Measurements from ENCODE around the gene RPGRIP1L.

The RPGRIP1L gene

DNA sequence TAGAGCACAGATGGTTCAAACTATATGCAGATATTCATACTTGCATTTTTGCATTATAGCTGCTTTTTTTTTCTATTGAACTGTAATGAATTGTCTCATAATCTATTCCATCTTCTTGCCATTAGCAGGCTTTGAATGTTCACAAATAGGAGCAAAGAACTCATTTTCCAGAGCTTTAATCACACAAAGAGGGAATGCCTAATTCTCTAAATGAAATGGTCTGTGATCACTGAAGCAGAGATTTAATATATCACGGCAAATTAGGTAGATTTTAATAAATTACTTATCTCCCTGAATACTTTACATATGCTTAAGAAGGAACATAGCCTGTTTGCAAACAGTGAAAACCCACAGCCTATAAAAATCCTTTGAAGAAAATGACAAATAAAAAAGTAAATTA lies 103.0 kb downstream of the RPGRIP1L start:
- H3K4me3 ChIP-seq (ENCODE audit: low read depth in 1 of 2, low read length in 2 of 2) = no peak overlapping the region
- H3K27ac ChIP-seq (ENCODE audit: low read length) = no peak overlapping the region
- no peaks in the 10 kb centered on the region for H3K9me3 ChIP-seq (ENCODE audit: control insufficient read depth in 1 of 2, low read length in 2 of 2)
- no peaks in the 10 kb centered on the region for H3K4me1 ChIP-seq (ENCODE audit: control insufficient read depth in 1 of 2, insufficient read depth in 2 of 2, low read length in 2 of 2)
- peaks cover 0 to 13% of the 10 kb centered on the region in 2 donors for H3K36me3 ChIP-seq (ENCODE audit: control insufficient read depth in 1 of 2, insufficient read depth in 2 of 2, low read length in 2 of 2)
- no peaks in the 10 kb centered on the region for H3K27me3 ChIP-seq (ENCODE audit: low read depth, low read length)

DNA sequence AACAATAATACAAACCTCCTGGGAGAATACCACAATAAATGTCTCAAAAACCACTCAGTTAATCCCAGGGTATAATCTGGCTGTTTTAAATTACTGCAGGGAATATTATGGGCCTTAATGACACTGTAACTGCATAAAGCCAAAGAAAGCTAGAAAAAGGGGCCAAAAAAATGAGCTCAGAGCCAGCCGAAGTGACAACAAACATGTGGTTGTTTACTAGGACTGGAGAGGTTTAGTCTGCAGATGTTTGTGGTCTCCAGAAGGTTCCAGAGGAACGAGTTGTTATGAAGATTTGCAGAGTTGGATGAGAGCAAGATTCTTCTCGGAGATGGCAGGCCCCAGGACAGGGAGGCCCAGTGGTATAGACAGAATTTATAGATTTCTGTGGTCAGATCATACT lies 103.5 kb downstream of the RPGRIP1L start:
- H3K27ac ChIP-seq (ENCODE audit: low read length) = no peak overlapping the region
- H3K36me3 ChIP-seq (ENCODE audit: control insufficient read depth in 1 of 2, insufficient read depth in 2 of 2, low read length in 2 of 2) = peaks cover 0 to 8% of the 10 kb centered on the region in 2 donors
- peaks cover 0 to 4% of the 10 kb centered on the region in 2 donors for H3K9me3 ChIP-seq (ENCODE audit: control insufficient read depth in 1 of 2, low read length in 2 of 2)
- no peaks in the 10 kb centered on the region for H3K4me1 ChIP-seq (ENCODE audit: control insufficient read depth in 1 of 2, insufficient read depth in 2 of 2, low read length in 2 of 2)
- H3K27me3 ChIP-seq (ENCODE audit: low read depth, low read length) = no peaks in the 10 kb centered on the region
- no peak overlapping the region for H3K4me3 ChIP-seq (ENCODE audit: low read depth in 1 of 2, low read length in 2 of 2)

DNA sequence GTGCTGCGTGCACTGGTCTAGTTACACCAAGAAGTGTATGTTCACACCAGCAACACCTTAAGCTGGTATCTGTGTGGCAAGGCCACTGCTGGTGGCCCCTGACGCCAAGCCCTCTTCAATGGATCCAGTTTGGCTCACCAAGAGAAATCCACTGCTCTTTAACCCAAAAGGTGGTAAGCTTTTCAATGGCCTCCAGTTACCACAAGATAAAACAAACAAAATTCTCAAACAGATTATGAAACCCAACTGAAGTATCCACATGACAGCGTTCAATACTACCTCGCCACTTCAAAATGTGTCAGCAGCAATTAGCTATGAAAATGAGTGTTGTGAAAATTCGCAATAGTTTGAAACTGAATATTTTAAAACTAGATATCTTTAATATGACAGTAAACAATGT lies 104.1 kb downstream of the RPGRIP1L start:
- peaks cover 0 to 7% of the 10 kb centered on the region in 2 donors for H3K36me3 ChIP-seq (ENCODE audit: control insufficient read depth in 1 of 2, insufficient read depth in 2 of 2, low read length in 2 of 2)
- H3K27me3 ChIP-seq (ENCODE audit: low read depth, low read length) = no peaks in the 10 kb centered on the region
- H3K9me3 ChIP-seq (ENCODE audit: control insufficient read depth in 1 of 2, low read length in 2 of 2) = peaks cover 0 to 9% of the 10 kb centered on the region in 2 donors
- H3K27ac ChIP-seq (ENCODE audit: low read length) = no peak overlapping the region
- no peak overlapping the region for H3K4me3 ChIP-seq (ENCODE audit: low read depth in 1 of 2, low read length in 2 of 2)
- no peaks in the 10 kb centered on the region for H3K4me1 ChIP-seq (ENCODE audit: control insufficient read depth in 1 of 2, insufficient read depth in 2 of 2, low read length in 2 of 2)

DNA sequence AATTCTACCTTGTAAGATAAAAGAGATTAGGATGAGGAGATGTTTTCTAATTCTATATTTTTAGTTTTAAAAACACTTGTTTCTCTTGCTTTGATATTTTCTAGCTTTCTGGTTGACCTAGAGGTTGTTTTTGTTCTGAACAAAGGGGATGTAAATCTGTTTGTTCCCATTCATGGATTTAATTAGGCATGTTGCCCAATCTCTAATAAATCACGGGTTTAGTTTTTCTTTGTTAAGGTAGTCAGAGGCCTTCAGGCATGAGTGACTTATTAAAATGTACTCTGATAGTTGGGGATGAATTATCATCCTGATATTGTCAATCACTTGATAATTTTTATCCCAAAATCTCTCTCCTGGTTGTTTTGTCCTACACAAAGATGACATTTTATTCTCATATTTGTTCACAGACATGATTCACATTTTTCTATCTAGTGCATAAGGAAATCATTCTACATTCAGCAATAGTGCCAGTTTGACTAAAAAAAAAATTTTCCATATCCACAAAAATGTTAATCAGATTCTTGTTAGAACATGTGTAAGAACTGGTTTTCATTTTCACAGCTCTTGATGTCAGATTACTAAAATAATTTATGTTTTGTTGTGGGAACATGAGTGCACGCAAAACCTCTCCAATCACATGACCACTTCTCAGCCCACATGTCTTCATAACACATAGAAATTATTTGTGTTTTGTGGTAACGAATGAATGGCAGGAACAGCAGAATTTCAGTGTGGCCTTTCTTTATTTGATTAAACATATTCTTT lies 105.0 kb downstream of the RPGRIP1L start:
- no peak overlapping the region for H3K27ac ChIP-seq (ENCODE audit: low read length)
- H3K36me3 ChIP-seq (ENCODE audit: control insufficient read depth in 1 of 2, insufficient read depth in 2 of 2, low read length in 2 of 2) = peaks cover 0 to 7% of the 10 kb centered on the region in 2 donors
- H3K9me3 ChIP-seq (ENCODE audit: control insufficient read depth in 1 of 2, low read length in 2 of 2) = peaks cover 0 to 9% of the 10 kb centered on the region in 2 donors
- H3K4me3 ChIP-seq (ENCODE audit: low read depth in 1 of 2, low read length in 2 of 2) = no peak overlapping the region
- no peaks in the 10 kb centered on the region for H3K4me1 ChIP-seq (ENCODE audit: control insufficient read depth in 1 of 2, insufficient read depth in 2 of 2, low read length in 2 of 2)
- H3K27me3 ChIP-seq (ENCODE audit: low read depth, low read length) = no peaks in the 10 kb centered on the region

DNA sequence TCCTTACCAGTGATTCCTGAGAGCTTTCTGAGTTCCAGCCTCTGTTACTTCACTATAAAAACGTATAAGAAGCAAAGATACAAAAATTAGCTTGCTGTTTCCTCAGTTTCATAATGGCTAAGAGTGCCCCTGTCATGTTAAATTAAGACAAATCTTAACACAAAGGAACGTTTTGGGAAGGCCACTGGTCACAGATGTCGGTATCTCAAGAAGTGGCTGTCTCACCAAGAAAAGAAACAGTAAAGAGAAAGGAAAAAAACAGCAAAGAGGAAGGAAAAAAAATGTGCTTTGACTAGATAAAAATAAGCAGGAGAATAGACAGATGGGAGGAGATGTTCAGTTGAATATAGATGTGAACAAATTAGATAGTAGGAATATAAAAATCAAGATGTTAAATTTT lies 105.9 kb downstream of the RPGRIP1L start:
- Histone ChIP-seq H3K27ac (ENCODE audit: low read length) (no peak overlapping the region), H3K4me1 (ENCODE audit: control insufficient read depth in 1 of 2, insufficient read depth in 2 of 2, low read length in 2 of 2) (no peaks in the 10 kb centered on the region), H3K27me3 (ENCODE audit: low read depth, low read length) (no peaks in the 10 kb centered on the region), H3K9me3 (ENCODE audit: control insufficient read depth in 1 of 2, low read length in 2 of 2) (peaks cover 0 to 9% of the 10 kb centered on the region in 2 donors), H3K36me3 (ENCODE audit: control insufficient read depth in 1 of 2, insufficient read depth in 2 of 2, low read length in 2 of 2) (peaks cover 0 to 7% of the 10 kb centered on the region in 2 donors), H3K4me3 (ENCODE audit: low read depth in 1 of 2, low read length in 2 of 2) (no peak overlapping the region)

DNA sequence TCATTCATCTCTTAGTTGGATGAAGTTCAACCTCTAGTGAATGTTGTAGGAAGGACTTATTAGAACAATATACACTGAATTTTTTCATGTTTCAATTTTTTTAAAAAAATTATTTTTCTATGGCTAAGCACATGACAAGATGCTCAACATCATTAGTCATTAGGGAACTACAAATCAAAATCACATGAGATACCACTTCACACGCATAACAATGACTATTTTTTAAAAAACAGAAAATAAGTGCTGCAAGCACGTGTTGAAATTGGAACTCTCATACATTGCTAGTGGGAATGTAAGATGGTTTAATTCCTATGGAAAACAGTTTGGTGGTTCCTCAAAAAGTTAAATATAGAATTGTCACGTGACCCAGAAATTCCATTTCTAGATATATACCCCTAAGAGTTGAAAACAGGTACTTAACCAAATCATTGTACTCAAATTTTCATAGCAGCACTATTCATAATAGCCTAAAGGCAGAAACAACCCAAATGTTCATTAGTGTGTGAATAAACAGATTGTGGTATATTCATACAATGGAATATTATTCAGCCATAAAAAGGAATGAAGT lies 115.5 kb downstream of the RPGRIP1L start:
- Histone ChIP-seq H3K4me1 (ENCODE audit: control insufficient read depth in 1 of 2, insufficient read depth in 2 of 2, low read length in 2 of 2) (no peaks in the 10 kb centered on the region), H3K4me3 (ENCODE audit: low read depth in 1 of 2, low read length in 2 of 2) (no peak overlapping the region), H3K27ac (ENCODE audit: low read length) (no peak overlapping the region), H3K27me3 (ENCODE audit: low read depth, low read length) (no peaks in the 10 kb centered on the region), H3K36me3 (ENCODE audit: control insufficient read depth in 1 of 2, insufficient read depth in 2 of 2, low read length in 2 of 2) (no peaks in the 10 kb centered on the region), H3K9me3 (ENCODE audit: control insufficient read depth in 1 of 2, low read length in 2 of 2) (peaks cover 3 to 4% of the 10 kb centered on the region in 2 donors)

DNA sequence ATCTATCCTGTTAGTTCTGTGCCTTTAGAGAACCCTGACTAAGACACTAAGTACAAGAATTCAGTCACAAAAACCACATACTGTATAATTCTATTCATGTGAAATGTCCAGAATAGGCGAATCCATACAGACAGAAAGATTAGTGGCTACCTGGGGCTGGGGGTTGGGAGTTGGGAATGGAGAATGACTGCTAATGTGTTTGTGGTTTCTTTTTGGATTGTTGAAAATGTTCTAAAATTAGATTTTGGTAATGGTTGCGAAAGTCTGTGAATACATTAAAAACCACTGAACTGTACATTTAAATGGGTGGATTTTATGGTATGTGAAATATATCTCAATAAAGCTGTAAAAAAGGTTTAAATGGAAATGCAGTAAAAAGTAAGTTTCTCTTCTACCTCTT lies 120.3 kb downstream of the RPGRIP1L start:
- Histone ChIP-seq H3K4me1 (ENCODE audit: control insufficient read depth in 1 of 2, insufficient read depth in 2 of 2, low read length in 2 of 2) (no peaks in the 10 kb centered on the region), H3K4me3 (ENCODE audit: low read depth in 1 of 2, low read length in 2 of 2) (no peak overlapping the region), H3K27me3 (ENCODE audit: low read depth, low read length) (no peaks in the 10 kb centered on the region), H3K9me3 (ENCODE audit: control insufficient read depth in 1 of 2, low read length in 2 of 2) (peaks cover 0 to 1% of the 10 kb centered on the region in 2 donors), H3K27ac (ENCODE audit: low read length) (no peak overlapping the region), H3K36me3 (ENCODE audit: control insufficient read depth in 1 of 2, insufficient read depth in 2 of 2, low read length in 2 of 2) (no peaks in the 10 kb centered on the region)

DNA sequence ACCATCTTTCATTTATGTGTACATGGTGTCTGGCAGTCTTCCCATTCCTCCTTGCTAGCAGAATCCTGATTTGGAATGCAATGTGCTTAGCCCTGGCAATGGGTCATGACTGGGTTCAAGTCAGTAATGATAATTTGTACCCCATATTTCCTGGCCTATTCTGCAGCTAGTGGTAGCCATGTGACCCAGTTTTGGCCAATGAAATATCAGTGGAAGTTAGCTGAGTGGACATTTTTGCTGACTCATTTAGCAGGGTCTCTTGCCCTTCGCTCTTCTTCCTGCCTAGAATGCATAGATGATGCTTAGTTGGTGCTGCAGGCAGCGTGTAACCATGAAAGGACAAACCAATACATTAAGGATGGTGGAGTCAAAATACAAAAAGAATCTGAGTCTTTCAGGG lies 121.9 kb downstream of the RPGRIP1L start:
- Histone ChIP-seq H3K27me3 (ENCODE audit: low read depth, low read length) (no peaks in the 10 kb centered on the region), H3K27ac (ENCODE audit: low read length) (no peak overlapping the region), H3K4me3 (ENCODE audit: low read depth in 1 of 2, low read length in 2 of 2) (no peak overlapping the region), H3K4me1 (ENCODE audit: control insufficient read depth in 1 of 2, insufficient read depth in 2 of 2, low read length in 2 of 2) (no peaks in the 10 kb centered on the region), H3K9me3 (ENCODE audit: control insufficient read depth in 1 of 2, low read length in 2 of 2) (no peaks in the 10 kb centered on the region), H3K36me3 (ENCODE audit: control insufficient read depth in 1 of 2, insufficient read depth in 2 of 2, low read length in 2 of 2) (no peaks in the 10 kb centered on the region)

DNA sequence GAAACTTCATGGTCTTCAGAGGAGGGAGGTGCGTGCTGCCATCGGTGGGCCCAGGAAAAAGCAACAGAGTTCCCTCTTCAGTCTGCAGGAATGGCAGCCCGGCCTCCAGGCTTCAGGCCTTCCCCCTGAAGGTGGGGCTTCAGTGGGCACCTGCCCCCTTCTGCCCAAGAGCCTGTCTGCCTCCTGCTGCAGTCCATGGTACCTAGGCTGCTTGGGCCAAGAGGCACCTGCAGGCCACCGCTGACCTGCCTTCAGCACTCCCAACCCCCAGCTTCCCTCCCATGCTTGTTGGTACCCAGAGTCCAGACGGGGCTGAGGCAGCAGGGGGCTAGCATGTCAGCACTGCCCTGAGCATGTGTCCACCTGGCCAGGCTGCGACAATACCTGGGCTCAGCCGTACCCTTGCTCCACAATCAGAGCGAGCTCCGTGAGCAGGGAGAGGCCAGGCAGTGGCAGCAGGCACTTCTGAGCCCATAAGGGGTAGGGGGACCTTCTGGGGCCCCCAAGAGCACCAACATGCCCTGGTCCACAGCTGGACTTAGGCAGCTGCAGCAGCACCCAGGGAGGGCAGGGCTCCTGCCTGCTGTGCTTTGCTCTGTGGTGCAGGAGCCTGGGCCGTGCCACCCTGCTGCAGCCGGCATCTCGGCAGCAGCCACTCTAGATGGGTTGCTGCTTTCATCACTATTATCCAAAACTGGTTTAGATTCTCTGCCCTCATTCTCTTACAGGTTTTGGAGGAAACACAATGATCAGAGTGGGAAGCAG lies 123.4 kb downstream of the RPGRIP1L start:
- Histone ChIP-seq H3K27ac (ENCODE audit: low read length) (no peak overlapping the region), H3K9me3 (ENCODE audit: control insufficient read depth in 1 of 2, low read length in 2 of 2) (no peaks in the 10 kb centered on the region), H3K4me1 (ENCODE audit: control insufficient read depth in 1 of 2, insufficient read depth in 2 of 2, low read length in 2 of 2) (no peaks in the 10 kb centered on the region), H3K4me3 (ENCODE audit: low read depth in 1 of 2, low read length in 2 of 2) (no peak overlapping the region), H3K27me3 (ENCODE audit: low read depth, low read length) (no peaks in the 10 kb centered on the region), H3K36me3 (ENCODE audit: control insufficient read depth in 1 of 2, insufficient read depth in 2 of 2, low read length in 2 of 2) (no peaks in the 10 kb centered on the region)

DNA sequence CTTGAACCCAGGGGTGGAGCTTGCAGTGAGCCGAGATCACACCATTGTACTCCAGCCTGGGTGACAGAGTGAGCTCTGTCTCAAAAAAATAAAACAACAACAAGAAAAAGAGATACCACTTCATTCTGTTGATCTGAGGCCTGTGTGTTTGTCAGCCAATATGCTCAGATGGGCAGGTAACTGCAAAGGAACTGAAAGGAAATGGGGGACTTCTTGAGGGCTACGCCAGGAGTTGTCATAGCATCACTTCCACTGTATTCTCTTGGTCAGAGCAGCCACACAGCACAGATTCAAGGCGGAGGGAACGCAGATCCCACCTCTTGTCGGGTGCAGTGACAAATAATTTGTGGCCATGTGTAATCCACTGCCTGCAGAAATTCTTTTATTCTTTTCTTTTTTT lies 126.8 kb downstream of the RPGRIP1L start:
- Histone ChIP-seq H3K9me3 (ENCODE audit: control insufficient read depth in 1 of 2, low read length in 2 of 2) (peaks cover 4 to 10% of the 10 kb centered on the region in 2 donors), H3K36me3 (ENCODE audit: control insufficient read depth in 1 of 2, insufficient read depth in 2 of 2, low read length in 2 of 2) (no peaks in the 10 kb centered on the region)

DNA sequence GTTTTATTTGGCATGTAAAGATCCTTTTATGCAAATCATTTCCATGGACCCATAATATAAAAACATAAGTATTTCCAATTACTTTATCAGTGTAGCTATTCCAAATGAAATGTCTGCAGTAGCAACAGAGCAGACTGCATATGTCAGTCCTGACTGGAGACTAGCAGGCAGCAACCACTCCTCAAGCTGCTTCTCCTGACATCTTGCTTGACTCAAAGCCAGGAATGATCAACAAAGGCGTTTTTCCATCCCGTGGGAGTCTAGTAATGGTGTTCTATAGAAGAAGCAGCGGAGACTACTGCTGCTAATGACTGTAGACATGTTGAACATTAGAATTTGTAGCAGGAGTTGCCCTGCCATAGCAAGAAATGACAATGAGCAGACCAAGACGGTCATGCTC lies 127.4 kb downstream of the RPGRIP1L start:
- no peaks in the 10 kb centered on the region for H3K27me3 ChIP-seq (ENCODE audit: low read depth, low read length)
- no peak overlapping the region for H3K4me3 ChIP-seq (ENCODE audit: low read depth in 1 of 2, low read length in 2 of 2)
- no peaks in the 10 kb centered on the region for H3K36me3 ChIP-seq (ENCODE audit: control insufficient read depth in 1 of 2, insufficient read depth in 2 of 2, low read length in 2 of 2)
- H3K4me1 ChIP-seq (ENCODE audit: control insufficient read depth in 1 of 2, insufficient read depth in 2 of 2, low read length in 2 of 2) = no peaks in the 10 kb centered on the region
- no peak overlapping the region for H3K27ac ChIP-seq (ENCODE audit: low read length)
- peaks cover 11 to 17% of the 10 kb centered on the region in 2 donors for H3K9me3 ChIP-seq (ENCODE audit: control insufficient read depth in 1 of 2, low read length in 2 of 2)

More for the DNA sequence above, 126.8 kb downstream of the RPGRIP1L start:
- H3K4me3 ChIP-seq (ENCODE audit: low read depth in 1 of 2, low read length in 2 of 2) = no peak overlapping the region
- no peak overlapping the region for H3K27ac ChIP-seq (ENCODE audit: low read length)
- H3K27me3 ChIP-seq (ENCODE audit: low read depth, low read length) = no peaks in the 10 kb centered on the region
- no peaks in the 10 kb centered on the region for H3K4me1 ChIP-seq (ENCODE audit: control insufficient read depth in 1 of 2, insufficient read depth in 2 of 2, low read length in 2 of 2)

Data from muscle layer of duodenum (tissue), 2 donors.